Middle frontal gyrus (tissue), 1 donor: ENCODE measurements around the gene AJM1.
"Not testable (repeated sequence)": the region's sequence is repeated elsewhere in the genome, so short reads cannot be mapped to it uniquely, and the experiment has no call there.

Experiments
- DNase-seq: peaks from one replicate; pipeline ENCODE4 v3.0.0-alpha.2; 2015; ENCODE audit warnings: low spot score; ENCODE audit errors: extremely low spot score

The AJM1 gene

DNA sequence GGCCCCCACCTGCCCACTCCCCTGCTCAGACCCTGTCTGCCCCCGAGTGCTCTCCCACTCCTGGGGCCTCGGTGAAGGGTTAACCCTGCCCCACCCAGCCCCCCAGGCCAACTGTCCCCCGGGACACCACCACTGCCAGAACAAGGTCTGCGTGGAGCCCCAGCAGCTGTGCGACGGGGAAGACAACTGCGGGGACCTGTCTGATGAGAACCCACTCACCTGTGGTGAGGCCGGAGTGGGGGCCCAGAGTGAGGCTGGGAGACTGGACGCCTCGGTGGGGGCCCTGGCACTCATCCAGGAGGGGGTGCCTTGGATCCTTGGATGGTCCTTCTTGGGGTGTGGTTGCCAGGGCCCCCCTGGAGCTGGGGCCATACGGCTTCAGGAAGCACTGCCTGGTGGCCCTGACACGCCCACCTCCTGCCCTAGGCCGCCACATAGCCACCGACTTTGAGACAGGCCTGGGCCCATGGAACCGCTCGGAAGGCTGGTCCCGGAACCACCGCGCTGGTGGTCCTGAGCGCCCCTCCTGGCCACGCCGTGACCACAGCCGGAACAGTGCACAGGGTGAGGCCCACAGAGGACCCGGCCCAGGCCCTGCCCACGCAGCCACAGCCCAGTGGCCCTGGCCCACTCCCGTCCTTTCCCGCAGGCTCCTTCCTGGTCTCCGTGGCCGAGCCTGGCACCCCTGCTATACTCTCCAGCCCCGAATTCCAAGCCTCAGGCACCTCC is 12.0 kb downstream of the AJM1 start:
- no peak for DNase-seq

DNA sequence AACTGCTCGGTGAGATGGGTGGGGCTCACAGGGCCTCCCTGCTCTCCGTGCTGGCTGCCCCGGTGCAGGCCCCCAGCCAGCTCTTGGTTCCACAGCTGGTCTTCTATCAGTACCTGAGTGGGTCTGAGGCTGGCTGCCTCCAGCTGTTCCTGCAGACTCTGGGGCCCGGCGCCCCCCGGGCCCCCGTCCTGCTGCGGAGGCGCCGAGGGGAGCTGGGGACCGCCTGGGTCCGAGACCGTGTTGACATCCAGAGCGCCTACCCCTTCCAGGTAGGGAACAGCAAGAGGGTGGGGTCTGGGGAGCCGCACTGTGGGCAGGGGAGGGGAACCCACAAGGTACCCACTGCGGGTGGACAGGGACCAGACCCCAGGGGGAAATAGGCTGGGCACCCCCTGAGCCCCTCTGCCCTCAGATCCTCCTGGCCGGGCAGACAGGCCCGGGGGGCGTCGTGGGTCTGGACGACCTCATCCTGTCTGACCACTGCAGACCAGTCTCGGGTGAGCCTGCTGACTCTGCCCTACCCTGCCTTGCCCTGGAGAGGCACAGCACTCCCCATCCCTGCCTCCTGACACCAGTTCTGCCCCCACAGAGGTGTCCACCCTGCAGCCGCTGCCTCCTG is 12.7 kb downstream of the AJM1 start:
- no peak for DNase-seq

DNA sequence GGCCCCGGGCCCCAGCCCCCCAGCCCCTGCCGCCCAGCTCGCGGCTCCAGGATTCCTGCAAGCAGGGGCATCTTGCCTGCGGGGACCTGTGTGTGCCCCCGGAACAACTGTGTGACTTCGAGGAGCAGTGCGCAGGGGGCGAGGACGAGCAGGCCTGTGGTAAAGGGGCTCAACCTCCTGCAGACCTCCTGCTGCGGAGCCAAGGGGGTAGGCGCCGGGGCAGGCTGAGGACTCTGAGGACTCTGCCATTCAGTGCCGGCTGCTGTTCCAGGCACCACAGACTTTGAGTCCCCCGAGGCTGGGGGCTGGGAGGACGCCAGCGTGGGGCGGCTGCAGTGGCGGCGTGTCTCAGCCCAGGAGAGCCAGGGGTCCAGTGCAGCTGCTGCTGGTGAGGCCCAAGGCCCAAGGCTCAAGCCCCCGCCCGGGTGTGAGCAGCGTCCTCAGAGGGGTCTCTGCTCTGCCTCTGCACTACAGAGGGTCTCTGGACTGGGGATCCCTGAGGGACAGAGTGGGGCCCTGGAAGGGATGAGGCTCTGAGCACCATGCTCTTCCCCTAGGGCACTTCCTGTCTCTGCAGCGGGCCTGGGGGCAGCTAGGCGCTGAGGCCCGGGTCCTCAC is 13.3 kb downstream of the AJM1 start:
- DNase-seq = no peak

GRCh38 chr9:136856079-136856476 is 13.8 kb downstream of the AJM1 start:
- no peak for DNase-seq

DNA sequence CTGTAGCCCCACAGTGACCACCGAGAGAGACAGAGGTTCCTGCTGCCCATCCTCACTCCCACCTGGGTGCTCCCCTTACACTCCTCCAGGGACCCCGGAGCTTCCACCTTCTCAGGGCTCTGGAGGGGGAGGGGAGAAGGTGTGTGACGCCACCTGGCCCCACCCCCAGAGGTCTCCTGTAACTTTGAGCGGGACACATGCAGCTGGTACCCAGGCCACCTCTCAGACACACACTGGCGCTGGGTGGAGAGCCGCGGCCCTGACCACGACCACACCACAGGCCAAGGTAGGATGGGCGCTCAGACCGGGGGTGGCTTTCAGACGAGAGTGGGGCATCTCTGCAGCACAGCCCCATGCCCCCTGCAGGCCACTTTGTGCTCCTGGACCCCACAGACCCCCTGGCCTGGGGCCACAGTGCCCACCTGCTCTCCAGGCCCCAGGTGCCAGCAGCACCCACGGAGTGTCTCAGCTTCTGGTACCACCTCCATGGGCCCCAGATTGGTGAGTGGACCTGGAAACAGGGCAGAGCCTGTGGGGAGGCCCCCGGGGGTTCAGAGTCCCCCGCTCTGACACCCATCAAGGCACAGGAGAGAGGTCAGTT is 14.4 kb downstream of the AJM1 start:
- no peak for DNase-seq

DNA sequence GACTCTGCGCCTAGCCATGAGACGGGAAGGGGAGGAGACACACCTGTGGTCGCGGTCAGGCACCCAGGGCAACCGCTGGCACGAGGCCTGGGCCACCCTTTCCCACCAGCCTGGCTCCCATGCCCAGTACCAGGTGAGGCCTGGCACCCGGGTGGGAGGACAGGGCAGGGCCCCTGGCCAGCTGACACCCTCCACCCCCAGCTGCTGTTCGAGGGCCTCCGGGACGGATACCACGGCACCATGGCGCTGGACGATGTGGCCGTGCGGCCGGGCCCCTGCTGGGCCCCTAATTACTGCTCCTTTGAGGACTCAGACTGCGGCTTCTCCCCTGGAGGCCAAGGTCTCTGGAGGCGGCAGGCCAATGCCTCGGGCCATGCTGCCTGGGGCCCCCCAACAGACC is 14.9 kb downstream of the AJM1 start:
- DNase-seq = no peak

DNA sequence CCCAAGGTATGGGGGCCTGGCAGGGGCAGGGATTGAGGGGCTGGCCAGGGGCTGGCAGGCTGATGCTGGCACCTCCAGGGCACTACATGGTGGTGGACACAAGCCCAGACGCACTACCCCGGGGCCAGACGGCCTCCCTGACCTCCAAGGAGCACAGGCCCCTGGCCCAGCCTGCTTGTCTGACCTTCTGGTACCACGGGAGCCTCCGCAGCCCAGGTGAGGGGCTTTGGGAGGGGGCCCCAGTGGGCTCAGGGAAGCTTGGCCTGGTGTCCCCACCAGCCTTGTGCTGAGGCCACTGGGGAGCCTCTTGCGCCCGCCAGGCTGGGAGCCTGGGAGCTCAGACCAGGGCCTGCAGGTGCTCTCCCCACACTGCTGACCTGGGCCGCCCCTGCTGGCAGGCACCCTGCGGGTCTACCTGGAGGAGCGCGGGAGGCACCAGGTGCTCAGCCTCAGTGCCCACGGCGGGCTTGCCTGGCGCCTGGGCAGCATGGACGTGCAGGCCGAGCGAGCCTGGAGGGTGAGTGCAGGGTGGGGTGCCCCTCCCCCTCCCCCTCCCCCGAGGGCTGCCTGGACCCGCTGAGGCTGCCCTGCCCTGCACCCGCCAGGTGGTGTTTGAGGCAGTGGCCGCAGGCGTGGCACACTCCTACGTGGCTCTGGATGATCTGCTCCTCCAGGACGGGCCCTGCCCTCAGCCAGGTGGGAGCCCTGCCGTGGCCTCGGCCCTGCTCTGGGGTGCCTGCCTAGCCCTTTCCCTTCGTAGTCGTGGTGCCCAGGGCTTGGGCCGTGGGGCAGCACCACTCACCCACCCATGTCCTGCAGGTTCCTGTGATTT is 15.5 kb downstream of the AJM1 start:
- DNase-seq = no peak

DNA sequence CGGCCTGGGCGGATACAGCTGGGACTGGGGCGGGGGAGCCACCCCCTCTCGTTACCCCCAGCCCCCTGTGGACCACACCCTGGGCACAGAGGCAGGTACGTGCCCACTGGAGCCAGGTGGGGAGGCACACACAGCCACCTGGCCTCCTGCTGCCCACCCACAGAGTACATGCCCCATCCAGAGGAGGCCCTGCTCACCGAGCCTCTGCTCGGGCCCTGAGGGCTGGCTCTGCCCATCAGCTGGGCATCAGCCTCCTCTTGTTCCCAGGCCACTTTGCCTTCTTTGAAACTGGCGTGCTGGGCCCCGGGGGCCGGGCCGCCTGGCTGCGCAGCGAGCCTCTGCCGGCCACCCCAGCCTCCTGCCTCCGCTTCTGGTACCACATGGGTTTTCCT is 16.2 kb downstream of the AJM1 start:
- DNase-seq = no peak

DNA sequence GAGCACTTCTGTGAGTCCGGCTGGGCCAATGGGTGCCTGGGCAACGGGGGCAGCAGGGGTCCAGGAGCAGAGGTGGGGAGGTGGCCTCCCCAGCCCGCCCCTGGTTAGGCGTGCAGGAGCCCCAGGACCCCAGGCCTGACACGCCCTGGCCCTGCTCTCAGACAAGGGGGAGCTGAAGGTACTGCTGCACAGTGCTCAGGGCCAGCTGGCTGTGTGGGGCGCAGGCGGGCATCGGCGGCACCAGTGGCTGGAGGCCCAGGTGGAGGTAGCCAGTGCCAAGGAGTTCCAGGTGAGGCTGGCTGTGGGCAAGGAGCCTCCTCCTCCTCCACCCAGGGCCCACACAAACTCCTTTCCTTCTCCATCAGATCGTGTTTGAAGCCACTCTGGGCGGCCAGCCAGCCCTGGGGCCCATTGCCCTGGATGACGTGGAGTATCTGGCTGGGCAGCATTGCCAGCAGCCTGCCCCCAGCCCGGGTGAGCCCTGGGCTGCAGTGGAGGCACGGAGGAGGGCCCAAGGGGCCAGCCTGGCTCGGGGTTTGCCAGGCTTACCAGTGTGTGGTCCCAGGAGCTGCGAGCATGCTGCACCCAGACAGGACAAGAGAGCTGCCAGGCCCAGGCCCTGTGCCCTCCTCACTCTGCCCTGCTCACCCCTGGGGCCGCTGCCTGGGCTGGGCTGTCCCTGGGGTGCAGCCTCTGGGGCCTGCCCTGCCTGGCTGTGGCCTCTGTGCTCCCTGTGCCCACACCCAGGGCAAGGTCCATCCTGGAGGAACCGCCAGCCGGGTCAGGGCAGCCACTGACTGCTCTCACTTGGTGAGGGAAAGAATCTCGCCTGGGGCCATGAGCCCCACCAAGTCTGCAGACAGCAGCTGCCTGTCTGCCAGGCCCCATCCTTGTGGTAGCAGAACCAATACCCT is 16.8 kb downstream of the AJM1 start:
- no peak for DNase-seq

- no peak for DNase-seq
These were observed 18.3 kb downstream of the AJM1 start for GRCh38 chr9:136860529-136860928.

- DNase-seq = no peak
These were observed 18.9 kb downstream of the AJM1 start for GRCh38 chr9:136860933-136861873.

DNA sequence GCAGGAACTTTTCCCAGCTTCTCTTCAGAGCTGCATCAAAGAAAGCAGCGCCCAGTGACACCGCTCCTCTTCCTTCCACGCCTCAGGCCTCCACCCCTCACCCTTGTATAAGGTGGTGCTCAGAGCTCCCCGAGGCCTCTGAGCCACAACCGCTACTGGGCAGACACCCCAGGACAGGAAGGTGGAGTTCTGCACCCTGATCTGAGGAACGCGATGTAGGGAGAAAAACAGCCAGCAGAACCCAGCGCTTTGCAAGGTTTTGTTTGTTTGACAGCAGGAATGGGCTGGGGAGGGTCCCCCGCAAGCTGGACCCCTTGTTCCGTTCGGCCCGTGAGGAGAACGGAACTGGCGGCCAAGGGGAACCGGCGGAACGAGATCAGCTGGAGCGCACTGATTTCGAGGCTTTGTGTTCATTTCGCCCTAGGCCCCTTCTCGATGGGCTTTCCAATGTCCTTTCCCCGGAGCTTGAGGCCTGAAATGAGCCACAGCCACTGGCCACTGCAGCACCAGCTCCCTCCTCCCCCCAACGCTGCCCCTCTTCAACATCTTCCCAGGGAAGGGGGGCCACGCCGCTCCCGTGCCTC is 19.7 kb downstream of the AJM1 start:
- no peak for DNase-seq

GRCh38 chr9:136862849-136863622 is 20.8 kb downstream of the AJM1 start:
- no peak for DNase-seq

DNA sequence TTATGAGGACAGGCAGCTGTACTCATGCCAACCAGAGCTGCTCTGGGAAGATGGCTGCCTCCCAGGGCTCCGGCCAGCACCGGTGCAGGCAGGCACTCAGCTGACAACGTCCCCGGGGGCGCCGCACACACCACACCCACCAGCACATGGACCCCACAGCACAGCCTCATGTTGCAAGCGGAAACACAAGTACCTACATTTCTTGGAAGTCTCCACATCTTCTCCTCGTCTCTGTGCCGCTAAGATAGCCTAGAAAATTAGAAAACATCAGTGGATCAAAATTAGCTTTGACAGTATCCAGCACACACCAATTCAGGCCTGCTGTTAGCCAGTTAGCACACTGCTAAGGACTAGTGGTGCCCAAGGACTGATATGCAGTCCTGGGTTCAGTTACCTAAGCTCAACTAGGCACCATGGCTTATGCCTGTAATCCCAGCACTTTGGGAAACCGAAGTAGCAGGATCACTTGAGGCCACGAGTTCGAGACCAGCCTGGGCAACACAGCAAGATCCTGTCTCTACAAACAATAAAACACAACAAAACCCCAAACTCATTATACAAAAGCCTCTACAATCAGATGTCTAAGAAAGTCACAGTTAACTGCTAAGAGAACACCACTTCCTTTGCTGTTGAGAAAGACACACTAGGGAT is 21.5 kb downstream of the AJM1 start:
- no peak for DNase-seq

GRCh38 chr9:136865041-136865767 is 22.9 kb downstream of the AJM1 start:
- DNase-seq = no peak

- DNase-seq = no peak
These were observed 23.5 kb downstream of the AJM1 start for GRCh38 chr9:136865768-136866103.

GRCh38 chr9:136866898-136867421 is 24.7 kb downstream of the AJM1 start:
- not testable (repeated sequence) for DNase-seq
